Gastroesophageal sphincter (tissue), 4 donors: ENCODE results near the gene COL20A1. TPM values are rescaled to one million over a fixed set of nuclear protein-coding genes. Genes with fewer than 3 reads are reported as not detected.

Source experiments
- ATAC-seq: fragments of 150-250 bp; one replicate; pipeline ENCODE4 v1.9.1; 2016; ENCODE audit warnings: mild to moderate bottlenecking, moderate library complexity
- H3K27ac ChIP-seq, 4 donors: fragments of 200-600 bp; sonication (generic) in 3 of 4; 1 replicate in 3 of 4; 2 replicates in 1 of 4; pipeline ENCODE4 v1.5.1; 2016 to 2019
- H3K27me3 ChIP-seq: fragments of 200-600 bp; sonication (generic); one replicate; pipeline ENCODE4 v1.5.1; 2019
- H3K36me3 ChIP-seq, 2 donors: fragments of 200-600 bp; sonication (generic); one replicate each; pipeline ENCODE4 v1.5.1; 2019; ENCODE audit warnings: control low read depth in 1 of 2
- H3K4me1 ChIP-seq, 3 donors: fragments of 200-600 bp; sonication (generic); 1 replicate in 2 of 3; 2 replicates in 1 of 3; pipeline ENCODE4 v1.5.1; 2016 to 2019; ENCODE audit warnings: control low read depth in 2 of 3
- H3K4me3 ChIP-seq, 2 donors: fragments of 200-600 bp; sonication (generic); one replicate each; pipeline ENCODE4 v1.5.1; 2019; ENCODE audit warnings: mild to moderate bottlenecking in 1 of 2, moderate library complexity in 1 of 2
- H3K9me3 ChIP-seq, 3 donors: fragments of 200-600 bp; sonication (generic); one replicate each; pipeline ENCODE4 v1.5.1; 2017 to 2019; ENCODE audit warnings: control low read depth in 2 of 3
- EP300 ChIP-seq: sonication (generic); formaldehyde crosslinking; IDR thresholded peaks from one replicate; pipeline ENCODE4 v1.6.1; 2017; ENCODE audit warnings: antibody characterized with exemption, mild to moderate bottlenecking
- POLR2A ChIP-seq, 2 donors: fragments of 450-650 bp; IDR thresholded peaks; one replicate each; pipeline ENCODE4 v1.6.1; 2017; ENCODE audit warnings: antibody characterized with exemption in 2 of 2, mild to moderate bottlenecking in 2 of 2, moderate library complexity in 1 of 2
- POLR2AphosphoS5 ChIP-seq: sonication (generic); formaldehyde crosslinking; IDR thresholded peaks from one replicate; pipeline ENCODE4 v1.6.1; 2017; ENCODE audit warnings: antibody characterized with exemption
- WGBS, 2 donors: methylation state at CpG; one replicate each; pipeline ENCODE4 v1.1.5; 2018; ENCODE audit warnings: low coverage in 1 of 2; 5-methylcytosine and 5-hydroxymethylcytosine counted together
- total RNA-seq, 4 donors: library from RNA; depleted of rRNA; stranded (reverse); fragments of >200 nt; gene quantifications; one replicate each; pipeline ENCODE4 v1.1.0, GENCODE V29; 2016
- TF ChIP-seq, protein P1 (sequence below), 4 experiments: fragments of 200-600 bp in 2 of 4; fragments of 450-650 bp in 2 of 4; sonication (generic) in 1 of 4; IDR thresholded peaks; one replicate each; pipeline ENCODE4 v1.5.1; 2017 to 2019; ENCODE audit warnings: antibody characterized with exemption in 4 of 4, mild to moderate bottlenecking in 2 of 4, moderate library complexity in 2 of 4

The COL20A1 gene
- total RNA-seq, 4 donors from 2014 or later: not detected

DNA sequence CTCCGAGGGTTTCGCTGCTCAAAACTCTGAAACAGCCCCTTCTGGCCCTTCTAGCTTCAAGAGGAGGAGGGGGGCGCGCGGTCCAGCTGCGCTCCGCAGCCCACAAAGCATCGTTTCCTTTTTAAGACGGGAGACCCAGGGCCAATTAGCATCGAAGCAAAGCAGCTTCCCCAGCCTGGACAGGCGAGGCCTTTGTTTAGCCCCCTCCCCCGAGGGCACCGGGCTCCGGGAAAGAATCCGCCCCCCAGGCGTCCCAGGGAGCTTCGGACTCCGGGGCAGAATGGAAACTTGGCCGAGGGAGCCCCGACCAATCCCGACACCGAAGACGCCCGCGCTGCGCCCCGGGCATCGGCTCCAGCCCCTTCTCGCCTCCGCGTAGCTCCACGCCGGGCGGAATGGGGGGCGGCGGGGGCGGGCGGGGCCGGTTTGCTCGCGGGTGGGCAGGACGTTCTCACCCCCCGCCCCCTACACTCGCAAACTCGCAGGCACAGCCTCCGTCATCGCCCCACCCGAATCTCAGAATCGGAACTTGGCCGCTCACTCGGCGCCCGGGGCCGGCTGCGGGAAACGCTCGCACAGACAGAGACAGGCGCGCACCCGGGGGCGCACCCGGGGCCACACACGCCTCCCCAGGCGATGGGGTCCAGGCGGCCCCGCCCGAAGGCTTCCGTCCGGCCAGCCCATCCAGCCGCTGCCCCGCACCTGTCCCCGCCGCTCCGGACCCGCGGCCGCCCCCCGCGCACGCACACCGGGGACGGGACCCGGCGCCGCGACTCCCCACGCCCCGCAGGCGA lies 39.4 kb upstream of the COL20A1 start:
- TF ChIP-seq, protein P1, sequence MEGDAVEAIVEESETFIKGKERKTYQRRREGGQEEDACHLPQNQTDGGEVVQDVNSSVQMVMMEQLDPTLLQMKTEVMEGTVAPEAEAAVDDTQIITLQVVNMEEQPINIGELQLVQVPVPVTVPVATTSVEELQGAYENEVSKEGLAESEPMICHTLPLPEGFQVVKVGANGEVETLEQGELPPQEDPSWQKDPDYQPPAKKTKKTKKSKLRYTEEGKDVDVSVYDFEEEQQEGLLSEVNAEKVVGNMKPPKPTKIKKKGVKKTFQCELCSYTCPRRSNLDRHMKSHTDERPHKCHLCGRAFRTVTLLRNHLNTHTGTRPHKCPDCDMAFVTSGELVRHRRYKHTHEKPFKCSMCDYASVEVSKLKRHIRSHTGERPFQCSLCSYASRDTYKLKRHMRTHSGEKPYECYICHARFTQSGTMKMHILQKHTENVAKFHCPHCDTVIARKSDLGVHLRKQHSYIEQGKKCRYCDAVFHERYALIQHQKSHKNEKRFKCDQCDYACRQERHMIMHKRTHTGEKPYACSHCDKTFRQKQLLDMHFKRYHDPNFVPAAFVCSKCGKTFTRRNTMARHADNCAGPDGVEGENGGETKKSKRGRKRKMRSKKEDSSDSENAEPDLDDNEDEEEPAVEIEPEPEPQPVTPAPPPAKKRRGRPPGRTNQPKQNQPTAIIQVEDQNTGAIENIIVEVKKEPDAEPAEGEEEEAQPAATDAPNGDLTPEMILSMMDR (IDR thresholded peaks at IDR 0.05): no peak
- TF ChIP-seq EP300: no peak
- TF ChIP-seq POLR2A (IDR thresholded peaks at IDR 0.05): no peak
- TF ChIP-seq POLR2AphosphoS5: no peak
- no peak for ATAC-seq
- H3K4me1 ChIP-seq: peaks cover 0 to 20% (median 17%) of the 10 kb centered on the region in 3 donors
- no peaks in the 10 kb centered on the region for H3K36me3 ChIP-seq
- peaks cover 85% of the 10 kb centered on the region for H3K27me3 ChIP-seq
- H3K4me3 ChIP-seq: peak overlapping the region in 1 of 2 donors; percentile 49
- no peaks in the 10 kb centered on the region for H3K9me3 ChIP-seq
- no peak overlapping the region for H3K27ac ChIP-seq
- WGBS, 2 donors: no CpG with 5 or more reads among the region's 89 CpGs

DNA sequence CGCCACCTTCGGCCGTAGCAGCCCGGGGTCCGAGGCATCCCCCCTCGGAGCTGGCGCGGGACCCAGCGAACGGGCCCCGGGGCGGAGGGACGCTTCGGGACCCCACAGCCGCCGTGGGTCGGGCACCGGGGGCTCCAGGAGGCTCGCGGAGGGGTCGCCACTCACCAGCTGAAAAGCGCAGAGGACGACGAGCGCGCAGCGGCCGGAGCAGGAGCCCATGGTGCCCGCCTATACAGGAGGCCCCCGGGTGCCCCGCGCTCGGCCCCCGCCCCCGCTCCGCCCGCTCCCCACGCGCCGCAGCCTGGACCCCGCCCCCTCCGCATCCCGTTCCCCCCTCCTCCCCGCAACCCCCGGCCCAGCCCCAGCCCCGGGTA lies 38.8 kb upstream of the COL20A1 start, which contains the start of gene NKAIN4:
Gene NKAIN4, minus strand, starts transcription at position 232 of the 374 bp plus-strand sequence. Its CDS starts 13 bp downstream, at position 219.
- Histone ChIP-seq H3K27ac (no peak within 1 kb of the TSS), H3K9me3 (no peaks in the 10 kb centered on the region), H3K36me3 (no peaks in the 10 kb centered on the region), H3K4me3 (peak within 1 kb of the TSS in 1 of 2 donors; percentile 49), H3K4me1 (peaks cover 0 to 20% (median 17%) of the 10 kb centered on the region in 3 donors), H3K27me3 (peaks cover 85% of the 10 kb centered on the region)
- no peak for ATAC-seq
- TF ChIP-seq, protein P1 (IDR thresholded peaks at IDR 0.05): no peak
- TF ChIP-seq POLR2A (IDR thresholded peaks at IDR 0.05) (no peak), POLR2AphosphoS5 (no peak), EP300 (no peak)
- WGBS, 2 donors: no CpG with 5 or more reads among the region's 46 CpGs

DNA sequence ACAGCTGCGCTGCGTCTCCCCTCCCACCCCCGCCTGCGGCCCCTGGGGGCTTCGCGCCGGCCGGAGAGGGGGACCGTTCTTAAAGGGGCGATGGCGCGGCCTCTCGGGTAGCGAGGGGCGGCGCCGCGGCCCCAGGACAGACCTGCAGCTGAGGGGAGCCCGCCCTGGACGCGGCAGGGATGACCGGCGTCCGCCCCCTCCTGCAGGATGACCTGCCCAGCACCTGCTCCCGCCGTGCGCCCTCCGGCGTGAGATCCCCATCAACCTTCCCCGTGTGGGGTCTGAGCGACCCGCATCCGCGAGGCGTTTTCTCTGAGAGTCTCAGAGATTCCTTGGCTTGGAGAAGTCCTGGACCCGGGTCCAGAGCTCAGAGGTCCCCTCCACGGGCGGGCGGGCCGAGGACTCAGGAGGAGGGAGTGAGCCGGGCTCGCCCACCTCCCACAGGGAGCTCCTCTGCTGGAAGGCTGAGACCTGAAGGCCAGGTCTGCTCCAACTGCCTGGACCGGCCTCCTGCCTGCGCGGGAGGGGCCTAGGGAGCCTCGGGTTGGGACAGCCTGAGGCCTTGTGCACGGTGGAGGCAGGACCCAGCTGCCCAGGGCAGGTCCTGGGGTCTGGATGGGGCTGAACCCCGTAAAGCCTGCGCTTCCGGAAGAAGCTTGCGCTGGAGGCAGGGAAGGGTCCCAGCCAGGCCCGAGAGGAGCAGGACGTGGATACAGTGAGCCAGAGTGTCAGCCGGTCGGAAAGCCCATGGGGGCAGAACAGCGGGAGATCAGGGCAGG lies 38.2 kb upstream of the COL20A1 start:
- TF ChIP-seq, protein P1 (IDR thresholded peaks at IDR 0.05): no peak
- no peak for TF ChIP-seq EP300
- no peak for TF ChIP-seq POLR2AphosphoS5
- TF ChIP-seq POLR2A (IDR thresholded peaks at IDR 0.05): no peak
- Histone ChIP-seq H3K27me3 (peaks cover 85% of the 10 kb centered on the region), H3K9me3 (no peaks in the 10 kb centered on the region), H3K4me3 (peak overlapping the region in 1 of 2 donors; percentile 49), H3K4me1 (peaks cover 0 to 20% (median 17%) of the 10 kb centered on the region in 3 donors), H3K36me3 (no peaks in the 10 kb centered on the region), H3K27ac (no peak overlapping the region)
- ATAC-seq: no peak
- WGBS, 2 donors: no CpG with 5 or more reads among the region's 56 CpGs

DNA sequence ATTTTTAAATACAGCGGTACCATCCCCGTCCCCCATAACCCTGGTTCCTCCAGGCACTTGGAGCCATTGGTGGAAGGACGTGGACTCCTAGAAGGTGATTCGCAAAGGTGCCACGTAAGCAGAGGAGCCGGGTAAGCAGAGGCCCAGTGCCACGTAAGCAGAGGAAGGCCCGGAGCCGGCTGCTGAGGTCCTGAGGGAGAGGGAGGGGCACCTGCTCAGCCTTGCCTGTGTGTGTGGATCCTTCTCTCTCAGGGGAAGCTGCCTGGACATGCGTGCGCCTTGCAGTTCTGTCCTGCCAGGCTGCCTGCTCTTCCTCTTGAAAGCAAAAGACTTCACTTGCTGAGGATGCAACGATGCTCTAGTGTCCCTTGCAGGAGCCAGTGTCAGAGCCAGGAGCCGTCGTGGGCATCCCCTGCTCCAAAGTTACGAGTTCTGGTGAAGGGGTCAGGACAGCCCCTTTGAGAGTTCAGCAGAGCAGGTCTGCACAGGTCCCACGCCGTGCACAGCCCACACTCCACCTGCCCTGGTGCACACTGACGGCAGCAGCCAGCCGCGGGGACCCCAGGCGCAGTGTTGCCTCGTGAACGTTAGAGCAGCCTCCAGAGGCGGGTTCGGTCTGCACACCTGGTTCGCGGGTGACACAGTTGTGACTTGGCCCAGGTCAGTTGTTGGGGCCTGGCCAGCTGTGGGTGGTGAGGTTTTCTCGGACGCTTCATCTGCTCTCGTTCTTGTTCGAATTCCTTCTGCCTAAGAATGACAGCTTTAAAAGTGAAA lies 36.9 kb upstream of the COL20A1 start:
- H3K27ac ChIP-seq: no peak overlapping the region
- ATAC-seq: no peak
- peaks cover 85% of the 10 kb centered on the region for H3K27me3 ChIP-seq
- 60 to 72% methylated on average over 7 to 9 of the region's 31 CpGs for WGBS, 2 donors
- H3K36me3 ChIP-seq: no peaks in the 10 kb centered on the region
- TF ChIP-seq, protein P1 (IDR thresholded peaks at IDR 0.05): no peak
- TF ChIP-seq POLR2A (IDR thresholded peaks at IDR 0.05): no peak
- TF ChIP-seq EP300: no peak
- no peak for TF ChIP-seq POLR2AphosphoS5
- H3K4me1 ChIP-seq: peaks cover 0 to 20% (median 17%) of the 10 kb centered on the region in 3 donors
- H3K9me3 ChIP-seq: no peaks in the 10 kb centered on the region
- no peak overlapping the region for H3K4me3 ChIP-seq
